Measurements from ENCODE around the gene COL9A3. TPM values are rescaled to one million over a fixed set of nuclear protein-coding genes. Genes with fewer than 3 reads are reported as not detected.

The COL9A3 gene
- total RNA-seq, 1 donor: 0.43 TPM

- no peak for TF ChIP-seq CTCF (IDR thresholded peaks at IDR 0.05; ENCODE audit: insufficient read depth, low read depth, low read length)
- DNase-seq (ENCODE audit: low read depth): no peak
- H3K4me3 ChIP-seq (ENCODE audit: low read depth, low read length): no peak overlapping the region
These were observed 11.8 kb downstream of the COL9A3 start for GRCh38 chr20:62828511-62829230.

GRCh38 chr20:62829231-62830230 lies 12.7 kb downstream of the COL9A3 start:
- TF ChIP-seq CTCF (IDR thresholded peaks at IDR 0.05; ENCODE audit: insufficient read depth, low read depth, low read length): no peak
- no peak overlapping the region for H3K4me3 ChIP-seq (ENCODE audit: low read depth, low read length)
- no peak for DNase-seq (ENCODE audit: low read depth)

GRCh38 chr20:62830251-62830650 lies 13.4 kb downstream of the COL9A3 start:
- H3K4me3 ChIP-seq (ENCODE audit: low read depth, low read length): no peak overlapping the region
- TF ChIP-seq CTCF (IDR thresholded peaks at IDR 0.05; ENCODE audit: insufficient read depth, low read depth, low read length): no peak
- DNase-seq (ENCODE audit: low read depth): no peak

GRCh38 chr20:62830821-62831220 lies 14.0 kb downstream of the COL9A3 start:
- TF ChIP-seq CTCF (IDR thresholded peaks at IDR 0.05; ENCODE audit: insufficient read depth, low read depth, low read length): no peak

GRCh38 chr20:62831361-62831788 lies 14.5 kb downstream of the COL9A3 start:
- no peak for DNase-seq (ENCODE audit: low read depth)
- TF ChIP-seq CTCF (IDR thresholded peaks at IDR 0.05; ENCODE audit: insufficient read depth, low read depth, low read length): no peak
- H3K4me3 ChIP-seq (ENCODE audit: low read depth, low read length): no peak overlapping the region

More at GRCh38 chr20:62830821-62831220, 14.0 kb downstream of the COL9A3 start:
- no peak overlapping the region for H3K4me3 ChIP-seq (ENCODE audit: low read depth, low read length)
- DNase-seq (ENCODE audit: low read depth): no peak

GRCh38 chr20:62831854-62832211 lies 15.0 kb downstream of the COL9A3 start:
- H3K4me3 ChIP-seq (ENCODE audit: low read depth, low read length): no peak overlapping the region
- DNase-seq (ENCODE audit: low read depth): no peak
- no peak for TF ChIP-seq CTCF (IDR thresholded peaks at IDR 0.05; ENCODE audit: insufficient read depth, low read depth, low read length)
